HepG2 (cell line): ENCODE results near the gene CMC1. TPM values are rescaled to one million over a fixed set of nuclear protein-coding genes. Genes with fewer than 3 reads are reported as not detected.

ENCODE experiments used
- ATF5 ChIP-seq: sonication (generic); formaldehyde crosslinking; IDR thresholded peaks from 2 replicates; pipeline ENCODE4 v1.4.0; 2020; ENCODE audit warnings: mild to moderate bottlenecking, low read depth, missing genetic modification reagents
- EZH2 ChIP-seq: conservative IDR thresholded peaks from 2 replicates; pipeline ENCODE4 v1.6.1; 2012; ENCODE audit warnings: mild to moderate bottlenecking, low read depth, low read length, moderate library complexity
- FOXM1 ChIP-seq: sonication (generic); formaldehyde crosslinking; IDR thresholded peaks from 2 replicates; pipeline ENCODE4 v1.5.0; 2020; ENCODE audit warnings: missing genetic modification reagents
- HOXA5 ChIP-seq: sonication (generic); formaldehyde crosslinking; IDR thresholded peaks from 2 replicates; pipeline ENCODE4 v1.4.0; 2020; ENCODE audit warnings: missing genetic modification reagents
- POGK ChIP-seq: sonication (generic); formaldehyde crosslinking; conservative IDR thresholded peaks from 2 replicates; pipeline ENCODE4 v1.8.0; 2022; ENCODE audit warnings: mild to moderate bottlenecking, moderate library complexity, missing genetic modification reagents
- SP4 ChIP-seq: sonication (generic); formaldehyde crosslinking; IDR thresholded peaks from 2 replicates; pipeline ENCODE4 v1.8.1; 2023; ENCODE audit warnings: mild to moderate bottlenecking, missing genetic modification reagents
- U2AF1 ChIP-seq: fragments of 200-400 bp; formaldehyde crosslinking; optimal IDR thresholded peaks from 2 replicates; pipeline ENCODE3; 2017; ENCODE audit warnings: mild to moderate bottlenecking, low read depth, low read length
- ZBTB49 ChIP-seq: sonication (generic); formaldehyde crosslinking; IDR thresholded peaks from 2 replicates; pipeline ENCODE4 v1.4.0; 2020; ENCODE audit warnings: missing genetic modification reagents, borderline replicate concordance
- ZNF331 ChIP-seq: sonication (generic); formaldehyde crosslinking; IDR thresholded peaks from 2 replicates; pipeline ENCODE4 v1.4.0; 2020; ENCODE audit warnings: missing genetic modification reagents
- polyA plus RNA-seq, 8 experiments: library from polyadenylated mRNA; depleted of rRNA in 3 of 8; stranded (reverse) in 7 of 8; unstranded in 1 of 8; fragments of >200 nt; fragmentation: Illumina TruSeq in 4 of 8; extraction: Trizol in 4 of 8; gene quantifications; 2 replicates each; pipeline versions ENCODE4 v1.2.1 to v1.2.3, GENCODE V29; 2011 to 2016; ENCODE audit warnings: low read depth in 4 of 8, missing spikeins in 1 of 8, mixed read lengths in 1 of 8; ENCODE audit not compliant: insufficient read depth in 1 of 8
- total RNA-seq, 5 experiments: library from RNA; depleted of rRNA; stranded (reverse); fragments of >200 nt; fragmentation: Illumina TruSeq; extraction: Trizol; gene quantifications; 2 replicates each; pipeline ENCODE4 v1.2.3, GENCODE V29; 2016; ENCODE audit warnings: low read depth in 1 of 5
- TF ChIP-seq, protein P1 (sequence below): sonication (generic); formaldehyde crosslinking; IDR thresholded peaks from 2 replicates; pipeline ENCODE4 v1.4.0; 2020; ENCODE audit warnings: missing genetic modification reagents, borderline replicate concordance
- TF ChIP-seq, protein P2 (sequence below): sonication (generic); formaldehyde crosslinking; IDR thresholded peaks from 2 replicates; pipeline ENCODE4 v1.4.0; 2020; ENCODE audit warnings: mild to moderate bottlenecking, missing genetic modification reagents
- TF ChIP-seq, protein P3 (sequence below): sonication (generic); formaldehyde crosslinking; IDR thresholded peaks from 2 replicates; pipeline ENCODE4 v1.8.1; 2023; ENCODE audit warnings: missing genetic modification reagents, mild to moderate bottlenecking, borderline replicate concordance

CMC1 gene
- total and polyA plus RNA-seq, 2 of the 13 experiments (the other 11 are each of a cell fraction or from before 2014, with no cell fraction given): 22.1 to 29.5 TPM

- TF ChIP-seq U2AF1 (peak; percentile 26), SP4 (peak; percentile 84), POGK (CRISPR knock-in tag) (peak; percentile 57), ATF5 (CRISPR knock-in tag) (peak; percentile 76; the same call in 1 of the 2 replicates), EZH2 (no peak), ZNF331 (CRISPR knock-in tag) (no peak), HOXA5 (CRISPR knock-in tag) (peak; percentile 74; the same call in 1 of the 2 replicates), FOXM1 (CRISPR knock-in tag) (no peak; the same call in 1 of the 2 replicates), ZBTB49 (CRISPR knock-in tag) (no peak)
- TF ChIP-seq, protein P1, sequence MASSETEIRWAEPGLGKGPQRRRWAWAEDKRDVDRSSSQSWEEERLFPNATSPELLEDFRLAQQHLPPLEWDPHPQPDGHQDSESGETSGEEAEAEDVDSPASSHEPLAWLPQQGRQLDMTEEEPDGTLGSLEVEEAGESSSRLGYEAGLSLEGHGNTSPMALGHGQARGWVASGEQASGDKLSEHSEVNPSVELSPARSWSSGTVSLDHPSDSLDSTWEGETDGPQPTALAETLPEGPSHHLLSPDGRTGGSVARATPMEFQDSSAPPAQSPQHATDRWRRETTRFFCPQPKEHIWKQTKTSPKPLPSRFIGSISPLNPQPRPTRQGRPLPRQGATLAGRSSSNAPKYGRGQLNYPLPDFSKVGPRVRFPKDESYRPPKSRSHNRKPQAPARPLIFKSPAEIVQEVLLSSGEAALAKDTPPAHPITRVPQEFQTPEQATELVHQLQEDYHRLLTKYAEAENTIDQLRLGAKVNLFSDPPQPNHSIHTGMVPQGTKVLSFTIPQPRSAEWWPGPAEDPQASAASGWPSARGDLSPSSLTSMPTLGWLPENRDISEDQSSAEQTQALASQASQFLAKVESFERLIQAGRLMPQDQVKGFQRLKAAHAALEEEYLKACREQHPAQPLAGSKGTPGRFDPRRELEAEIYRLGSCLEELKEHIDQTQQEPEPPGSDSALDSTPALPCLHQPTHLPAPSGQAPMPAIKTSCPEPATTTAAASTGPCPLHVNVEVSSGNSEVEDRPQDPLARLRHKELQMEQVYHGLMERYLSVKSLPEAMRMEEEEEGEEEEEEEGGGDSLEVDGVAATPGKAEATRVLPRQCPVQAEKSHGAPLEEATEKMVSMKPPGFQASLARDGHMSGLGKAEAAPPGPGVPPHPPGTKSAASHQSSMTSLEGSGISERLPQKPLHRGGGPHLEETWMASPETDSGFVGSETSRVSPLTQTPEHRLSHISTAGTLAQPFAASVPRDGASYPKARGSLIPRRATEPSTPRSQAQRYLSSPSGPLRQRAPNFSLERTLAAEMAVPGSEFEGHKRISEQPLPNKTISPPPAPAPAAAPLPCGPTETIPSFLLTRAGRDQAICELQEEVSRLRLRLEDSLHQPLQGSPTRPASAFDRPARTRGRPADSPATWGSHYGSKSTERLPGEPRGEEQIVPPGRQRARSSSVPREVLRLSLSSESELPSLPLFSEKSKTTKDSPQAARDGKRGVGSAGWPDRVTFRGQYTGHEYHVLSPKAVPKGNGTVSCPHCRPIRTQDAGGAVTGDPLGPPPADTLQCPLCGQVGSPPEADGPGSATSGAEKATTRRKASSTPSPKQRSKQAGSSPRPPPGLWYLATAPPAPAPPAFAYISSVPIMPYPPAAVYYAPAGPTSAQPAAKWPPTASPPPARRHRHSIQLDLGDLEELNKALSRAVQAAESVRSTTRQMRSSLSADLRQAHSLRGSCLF: no peak
- TF ChIP-seq, protein P2, sequence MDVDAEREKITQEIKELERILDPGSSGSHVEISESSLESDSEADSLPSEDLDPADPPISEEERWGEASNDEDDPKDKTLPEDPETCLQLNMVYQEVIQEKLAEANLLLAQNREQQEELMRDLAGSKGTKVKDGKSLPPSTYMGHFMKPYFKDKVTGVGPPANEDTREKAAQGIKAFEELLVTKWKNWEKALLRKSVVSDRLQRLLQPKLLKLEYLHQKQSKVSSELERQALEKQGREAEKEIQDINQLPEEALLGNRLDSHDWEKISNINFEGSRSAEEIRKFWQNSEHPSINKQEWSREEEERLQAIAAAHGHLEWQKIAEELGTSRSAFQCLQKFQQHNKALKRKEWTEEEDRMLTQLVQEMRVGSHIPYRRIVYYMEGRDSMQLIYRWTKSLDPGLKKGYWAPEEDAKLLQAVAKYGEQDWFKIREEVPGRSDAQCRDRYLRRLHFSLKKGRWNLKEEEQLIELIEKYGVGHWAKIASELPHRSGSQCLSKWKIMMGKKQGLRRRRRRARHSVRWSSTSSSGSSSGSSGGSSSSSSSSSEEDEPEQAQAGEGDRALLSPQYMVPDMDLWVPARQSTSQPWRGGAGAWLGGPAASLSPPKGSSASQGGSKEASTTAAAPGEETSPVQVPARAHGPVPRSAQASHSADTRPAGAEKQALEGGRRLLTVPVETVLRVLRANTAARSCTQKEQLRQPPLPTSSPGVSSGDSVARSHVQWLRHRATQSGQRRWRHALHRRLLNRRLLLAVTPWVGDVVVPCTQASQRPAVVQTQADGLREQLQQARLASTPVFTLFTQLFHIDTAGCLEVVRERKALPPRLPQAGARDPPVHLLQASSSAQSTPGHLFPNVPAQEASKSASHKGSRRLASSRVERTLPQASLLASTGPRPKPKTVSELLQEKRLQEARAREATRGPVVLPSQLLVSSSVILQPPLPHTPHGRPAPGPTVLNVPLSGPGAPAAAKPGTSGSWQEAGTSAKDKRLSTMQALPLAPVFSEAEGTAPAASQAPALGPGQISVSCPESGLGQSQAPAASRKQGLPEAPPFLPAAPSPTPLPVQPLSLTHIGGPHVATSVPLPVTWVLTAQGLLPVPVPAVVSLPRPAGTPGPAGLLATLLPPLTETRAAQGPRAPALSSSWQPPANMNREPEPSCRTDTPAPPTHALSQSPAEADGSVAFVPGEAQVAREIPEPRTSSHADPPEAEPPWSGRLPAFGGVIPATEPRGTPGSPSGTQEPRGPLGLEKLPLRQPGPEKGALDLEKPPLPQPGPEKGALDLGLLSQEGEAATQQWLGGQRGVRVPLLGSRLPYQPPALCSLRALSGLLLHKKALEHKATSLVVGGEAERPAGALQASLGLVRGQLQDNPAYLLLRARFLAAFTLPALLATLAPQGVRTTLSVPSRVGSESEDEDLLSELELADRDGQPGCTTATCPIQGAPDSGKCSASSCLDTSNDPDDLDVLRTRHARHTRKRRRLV (CRISPR knock-in tag): peak; percentile 76; the same call in 1 of the 2 replicates
- TF ChIP-seq, protein P3, sequence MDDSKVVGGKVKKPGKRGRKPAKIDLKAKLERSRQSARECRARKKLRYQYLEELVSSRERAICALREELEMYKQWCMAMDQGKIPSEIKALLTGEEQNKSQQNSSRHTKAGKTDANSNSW: no peak; the same call in 1 of the 2 replicates
Measured at GRCh38 chr3:28348629-28349468, 107.4 kb downstream of the CMC1 start, which contains the start of the genes AZI2 and ZCWPW2 (continued).
